ENCODE measurements around the gene DLEC1.

GRCh38 chr3:38098376-38098723, 59.3 kb downstream of the DLEC1 start:
- TF ChIP-seq YY1 (IDR thresholded peaks at IDR 0.05; ENCODE audit: insufficient read depth, insufficient read length) (no peak), ZNF274 (IDR thresholded peaks at IDR 0.05; ENCODE audit: low read depth, low read length) (no peak), SUZ12 (IDR thresholded peaks at IDR 0.05; ENCODE audit: extremely low read depth, insufficient read depth, insufficient read length) (no peak)

Data from NT2/D1 (cell line).